ENCODE data around the gene SRXN1.

SRXN1 gene

GRCh38 chr20:664151-664550 is 11.2 kb upstream of the SRXN1 start:
- H3K9me3 ChIP-seq (replicated peaks in 1 of 11) = no peaks in the 10 kb centered on the region
- H3K9ac ChIP-seq = no peak overlapping the region
- peaks cover 51 to 85% (median 77%) of the 10 kb centered on the region in 10 experiments for H3K4me1 ChIP-seq
- H3K4me3 ChIP-seq = no peak overlapping the region
- H3K36me3 ChIP-seq = no peaks in the 10 kb centered on the region
- H3K27ac ChIP-seq = no peak overlapping the region
- no peak overlapping the region for H3K4me2 ChIP-seq
- H4K20me1 ChIP-seq = peaks cover 0 to under 1% (median 0%) of the 10 kb centered on the region in 11 experiments; a peak in 3 of 22 replicates
- H3K27me3 ChIP-seq = peaks cover 24 to 31% (median 28%) of the 10 kb centered on the region in 11 experiments
- TF ChIP-seq Cebpa-rat (IDR thresholded peaks at IDR 0.05) = no peak

- no peaks in the 10 kb centered on the region for H3K9me3 ChIP-seq (replicated peaks in 1 of 11)
- peaks cover 53 to 83% (median 78%) of the 10 kb centered on the region in 10 experiments for H3K4me1 ChIP-seq
- H3K27me3 ChIP-seq = peaks cover 24 to 31% (median 28%) of the 10 kb centered on the region in 11 experiments
- no peak for TF ChIP-seq Cebpa-rat (IDR thresholded peaks at IDR 0.05)
- H3K4me2 ChIP-seq = peak overlapping the region in 10 of 11 experiments; percentile 80 to 97 (median 94); a peak in 16 of 22 replicates
- H3K27ac ChIP-seq = no peak overlapping the region
- H3K9ac ChIP-seq = no peak overlapping the region
- H3K36me3 ChIP-seq = no peaks in the 10 kb centered on the region
- no peak overlapping the region for H3K4me3 ChIP-seq
- no peaks in the 10 kb centered on the region; a peak in 1 of 22 replicates for H4K20me1 ChIP-seq
Observed at GRCh38 chr20:663315-664090, 10.5 kb upstream of the SRXN1 start.

GRCh38 chr20:662277-663192 is 9.5 kb upstream of the SRXN1 start:
- Histone ChIP-seq H4K20me1 (no peaks in the 10 kb centered on the region; a peak in 1 of 22 replicates), H3K9me3 (replicated peaks in 1 of 11) (no peaks in the 10 kb centered on the region), H3K4me1 (peaks cover 59 to 78% (median 71%) of the 10 kb centered on the region in 10 experiments), H3K9ac (peak overlapping the region; percentile 28 to 68 (median 55); a peak in 19 of 22 replicates), H3K4me3 (peak overlapping the region in 7 of 10 experiments; percentile 13 to 47 (median 20); a peak in 8 of 20 replicates), H3K4me2 (peak overlapping the region; percentile 80 to 97 (median 93)), H3K27ac (peak overlapping the region; percentile 36 to 80 (median 71); a peak in 21 of 22 replicates), H3K27me3 (peaks cover 24 to 31% (median 28%) of the 10 kb centered on the region in 11 experiments), H3K36me3 (no peaks in the 10 kb centered on the region)
- no peak for TF ChIP-seq Cebpa-rat (IDR thresholded peaks at IDR 0.05)

- H3K9ac ChIP-seq = peak overlapping the region; percentile 47 to 68 (median 55); a peak in 19 of 22 replicates
- peak overlapping the region; percentile 80 to 97 (median 93) for H3K4me2 ChIP-seq
- H4K20me1 ChIP-seq = no peaks in the 10 kb centered on the region; a peak in 1 of 22 replicates
- no peak for TF ChIP-seq Cebpa-rat (IDR thresholded peaks at IDR 0.05)
- peaks cover 61 to 71% (median 66%) of the 10 kb centered on the region in 10 experiments for H3K4me1 ChIP-seq
- peak overlapping the region; percentile 38 to 80 (median 71); a peak in 21 of 22 replicates for H3K27ac ChIP-seq
- no peaks in the 10 kb centered on the region for H3K36me3 ChIP-seq
- H3K9me3 ChIP-seq (replicated peaks in 1 of 11) = no peaks in the 10 kb centered on the region
- peaks cover 24 to 31% (median 28%) of the 10 kb centered on the region in 11 experiments for H3K27me3 ChIP-seq
- H3K4me3 ChIP-seq = peak overlapping the region in 8 of 10 experiments; percentile 8 to 47 (median 19); a peak in 8 of 20 replicates
Observed at GRCh38 chr20:661474-662270, 8.7 kb upstream of the SRXN1 start.

- no peaks in the 10 kb centered on the region for H3K9me3 ChIP-seq (replicated peaks in 1 of 11)
- no peak overlapping the region for H3K4me3 ChIP-seq
- TF ChIP-seq Cebpa-rat (IDR thresholded peaks at IDR 0.05) = no peak
- peaks cover 49 to 98% (median 62%) of the 10 kb centered on the region in 10 experiments for H3K4me1 ChIP-seq
- peak overlapping the region; percentile 67 to 97 (median 93) for H3K4me2 ChIP-seq
- no peak overlapping the region for H3K9ac ChIP-seq
- H4K20me1 ChIP-seq = no peaks in the 10 kb centered on the region; a peak in 1 of 22 replicates
- H3K36me3 ChIP-seq = no peaks in the 10 kb centered on the region
- H3K27ac ChIP-seq = peak overlapping the region in 8 of 11 experiments; percentile 50 to 80 (median 72); a peak in 9 of 22 replicates
- H3K27me3 ChIP-seq = peaks cover 7 to 14% (median 13%) of the 10 kb centered on the region in 11 experiments; a peak in 21 of 22 replicates
Observed at GRCh38 chr20:658731-659291, 5.8 kb upstream of the SRXN1 start.

- no peak overlapping the region for H3K9ac ChIP-seq
- no peaks in the 10 kb centered on the region for H3K9me3 ChIP-seq (replicated peaks in 1 of 11)
- peaks cover 1 to 8% (median 7%) of the 10 kb centered on the region in 11 experiments; a peak in 20 of 22 replicates for H3K27me3 ChIP-seq
- H3K4me3 ChIP-seq = no peak overlapping the region
- TF ChIP-seq Cebpa-rat (IDR thresholded peaks at IDR 0.05) = no peak
- H4K20me1 ChIP-seq = no peaks in the 10 kb centered on the region; a peak in 1 of 22 replicates
- peak overlapping the region in 1 of 11 experiments; percentile 10; a peak in 2 of 22 replicates for H3K27ac ChIP-seq
- H3K36me3 ChIP-seq = no peaks in the 10 kb centered on the region
- peak overlapping the region in 8 of 11 experiments; percentile 67 to 97 (median 94); a peak in 11 of 22 replicates for H3K4me2 ChIP-seq
- H3K4me1 ChIP-seq = peaks cover 53 to 98% (median 63%) of the 10 kb centered on the region in 10 experiments
Observed at GRCh38 chr20:658202-658601, 5.2 kb upstream of the SRXN1 start.

GRCh38 chr20:655726-656624 is 3.0 kb upstream of the SRXN1 start:
- TF ChIP-seq Cebpa-rat (IDR thresholded peaks at IDR 0.05) = no peak

More at GRCh38 chr20:655726-656624, 3.0 kb upstream of the SRXN1 start:
- Histone ChIP-seq H3K4me2 (peak overlapping the region in 3 of 11 experiments; percentile 95 to 97 (median 97); a peak in 5 of 22 replicates), H3K27ac (peak overlapping the region in 1 of 11 experiments; percentile 10; a peak in 1 of 22 replicates), H3K27me3 (no peaks in the 10 kb centered on the region), H3K9me3 (replicated peaks in 1 of 11) (no peaks in the 10 kb centered on the region), H3K36me3 (no peaks in the 10 kb centered on the region), H4K20me1 (peaks cover 0 to 6% (median 0%) of the 10 kb centered on the region in 11 experiments; a peak in 5 of 22 replicates), H3K4me1 (peaks cover 44 to 94% (median 55%) of the 10 kb centered on the region in 10 experiments), H3K4me3 (no peak overlapping the region), H3K9ac (no peak overlapping the region)

Data from BLaER1 treated with 17β-estradiol and CSF1 and Interleukin-3, amounts not matched to agents 10 nM and 100 nM (cell line).